Liver (tissue), 3 donors: ENCODE data around the gene ENPP3.

Source experiments
- CTCF ChIP-seq: fragments of 150-350 bp; IDR thresholded peaks from 2 replicates; pipeline ENCODE4 v1.5.1; 2017; ENCODE audit warnings: improper control_type of control experiment, low read depth, low read length; ENCODE audit not compliant: missing input control
- MAX ChIP-seq: IDR thresholded peaks from 2 replicates; pipeline ENCODE4 v1.6.1; 2016; ENCODE audit warnings: antibody characterized with exemption
- RAD21 ChIP-seq, 2 donors: IDR thresholded peaks; 2 replicates each; pipeline ENCODE4 v1.6.1; 2016; ENCODE audit warnings: antibody characterized with exemption in 2 of 2, mild to moderate bottlenecking in 2 of 2
- SP1 ChIP-seq: IDR thresholded peaks from 2 replicates; pipeline ENCODE4 v1.6.1; 2018; ENCODE audit warnings: antibody characterized with exemption, mild to moderate bottlenecking
- TAF1 ChIP-seq: conservative IDR thresholded peaks from 2 replicates; pipeline ENCODE4 v1.6.1; 2016; ENCODE audit warnings: antibody characterized with exemption, mild to moderate bottlenecking
- ZBTB33 ChIP-seq: IDR thresholded peaks from 2 replicates; pipeline ENCODE4 v1.6.1; 2016; ENCODE audit warnings: antibody characterized with exemption
- donor health status: healthy.
- donor health status: healthy.

- TF ChIP-seq RAD21 (IDR thresholded peaks at IDR 0.05) (no peak), ZBTB33 (no peak), CTCF (no peak), TAF1 (no peak), SP1 (no peak), MAX (no peak)
Observed at GRCh38 chr6:131761060-131761761, 124.1 kb downstream of the ENPP3 start.
